Measurements from ENCODE around the gene SGTA.

The SGTA gene

DNA sequence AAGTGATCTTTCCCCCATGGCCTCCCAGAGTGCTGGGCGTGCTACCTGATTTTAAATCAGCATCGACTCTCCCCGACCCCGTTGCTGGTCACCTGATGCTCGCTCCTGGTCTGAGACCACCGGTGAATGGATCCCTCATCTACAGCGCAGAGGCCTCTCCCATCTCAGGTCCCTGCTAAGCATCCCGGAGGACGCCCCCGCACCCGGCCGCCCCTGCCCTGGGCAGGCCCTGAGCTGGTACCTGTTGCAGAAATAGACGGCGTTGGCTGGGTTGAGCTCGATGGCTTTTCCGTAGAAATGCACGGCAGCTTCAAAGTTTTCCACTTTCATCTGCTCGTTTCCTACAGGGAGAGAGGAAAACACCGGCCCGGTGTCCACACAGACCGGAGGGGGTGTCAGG lies 18.1 kb downstream of the SGTA start:
- TF ChIP-seq, protein P1, sequence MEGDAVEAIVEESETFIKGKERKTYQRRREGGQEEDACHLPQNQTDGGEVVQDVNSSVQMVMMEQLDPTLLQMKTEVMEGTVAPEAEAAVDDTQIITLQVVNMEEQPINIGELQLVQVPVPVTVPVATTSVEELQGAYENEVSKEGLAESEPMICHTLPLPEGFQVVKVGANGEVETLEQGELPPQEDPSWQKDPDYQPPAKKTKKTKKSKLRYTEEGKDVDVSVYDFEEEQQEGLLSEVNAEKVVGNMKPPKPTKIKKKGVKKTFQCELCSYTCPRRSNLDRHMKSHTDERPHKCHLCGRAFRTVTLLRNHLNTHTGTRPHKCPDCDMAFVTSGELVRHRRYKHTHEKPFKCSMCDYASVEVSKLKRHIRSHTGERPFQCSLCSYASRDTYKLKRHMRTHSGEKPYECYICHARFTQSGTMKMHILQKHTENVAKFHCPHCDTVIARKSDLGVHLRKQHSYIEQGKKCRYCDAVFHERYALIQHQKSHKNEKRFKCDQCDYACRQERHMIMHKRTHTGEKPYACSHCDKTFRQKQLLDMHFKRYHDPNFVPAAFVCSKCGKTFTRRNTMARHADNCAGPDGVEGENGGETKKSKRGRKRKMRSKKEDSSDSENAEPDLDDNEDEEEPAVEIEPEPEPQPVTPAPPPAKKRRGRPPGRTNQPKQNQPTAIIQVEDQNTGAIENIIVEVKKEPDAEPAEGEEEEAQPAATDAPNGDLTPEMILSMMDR (IDR thresholded peaks at IDR 0.05; ENCODE audit: borderline replicate concordance, control extremely low read depth, extremely low read depth, insufficient read depth, missing control alignments) = no peak
- in situ Hi-C loops (cut with MboI; ENCODE audit: low sequenced_read_pairs, unreplicated experiment) = no loop called here

DNA sequence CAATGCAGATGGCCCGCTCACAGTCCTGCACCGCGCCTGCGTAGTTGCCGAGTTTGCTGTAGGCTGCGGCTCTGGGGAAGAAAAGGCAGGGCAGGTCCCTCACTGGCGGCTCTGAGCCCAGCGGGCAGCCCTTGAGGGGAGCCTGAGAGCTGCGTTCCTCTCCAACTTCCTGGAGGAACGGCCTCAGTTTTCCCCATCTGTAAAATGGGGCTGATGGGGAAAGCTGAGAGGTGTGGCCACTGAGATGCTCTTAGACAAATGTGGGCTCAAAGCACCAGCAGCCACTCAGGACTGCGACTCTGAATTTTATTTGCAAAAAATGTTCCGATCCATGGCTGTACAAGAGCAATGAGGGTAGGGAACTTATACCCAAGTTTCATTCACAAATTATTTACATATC lies 19.4 kb downstream of the SGTA start:
- no peak for DNase-seq (ENCODE audit: low spot score)
- TF ChIP-seq, protein P1 (IDR thresholded peaks at IDR 0.05; ENCODE audit: borderline replicate concordance, control extremely low read depth, extremely low read depth, insufficient read depth, missing control alignments) = no peak
- in situ Hi-C loops (cut with MboI; ENCODE audit: low sequenced_read_pairs, unreplicated experiment) = no loop called here

More for the DNA sequence above, 18.1 kb downstream of the SGTA start:
- DNase-seq (ENCODE audit: low spot score) = no peak

DNA sequence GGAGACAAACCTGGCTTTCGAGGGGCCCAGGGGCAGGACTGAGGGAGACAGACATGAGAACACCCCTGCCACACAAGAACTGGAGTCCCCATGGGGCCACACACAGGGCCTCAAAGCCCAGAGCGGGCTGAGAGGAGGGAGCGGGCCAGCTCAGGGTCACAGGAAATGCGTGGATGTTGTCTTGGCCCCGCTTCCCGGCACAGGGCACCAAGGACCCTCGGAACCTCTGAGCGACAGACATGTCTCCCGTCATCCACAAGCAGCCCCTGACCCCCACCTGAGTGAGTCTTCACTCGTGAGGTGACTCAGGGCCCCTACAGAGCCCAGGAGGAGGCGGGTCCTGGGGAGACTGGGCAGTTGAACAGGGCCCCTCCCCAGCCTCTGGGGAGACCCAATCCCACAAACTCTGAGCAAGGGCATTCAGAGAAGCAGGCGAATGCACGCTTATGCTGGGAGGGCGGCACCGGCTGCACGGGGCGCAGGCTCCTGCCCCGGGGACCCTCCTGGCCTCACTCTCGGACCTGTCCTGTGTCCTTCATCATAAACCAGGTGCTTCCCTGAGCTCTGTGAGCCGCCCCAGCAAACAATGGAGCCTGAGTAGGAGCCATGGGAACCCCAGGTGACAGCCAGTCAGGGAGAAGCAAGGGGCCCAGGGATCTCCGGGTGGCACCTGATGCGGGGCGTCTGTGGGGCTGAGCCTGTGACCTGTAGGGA lies 20.1 kb downstream of the SGTA start:
- TF ChIP-seq, protein P1 (IDR thresholded peaks at IDR 0.05; ENCODE audit: borderline replicate concordance, control extremely low read depth, extremely low read depth, insufficient read depth, missing control alignments) = no peak
- no peak for DNase-seq (ENCODE audit: low spot score)
- in situ Hi-C loops (cut with MboI; ENCODE audit: low sequenced_read_pairs, unreplicated experiment) = no loop called here

DNA sequence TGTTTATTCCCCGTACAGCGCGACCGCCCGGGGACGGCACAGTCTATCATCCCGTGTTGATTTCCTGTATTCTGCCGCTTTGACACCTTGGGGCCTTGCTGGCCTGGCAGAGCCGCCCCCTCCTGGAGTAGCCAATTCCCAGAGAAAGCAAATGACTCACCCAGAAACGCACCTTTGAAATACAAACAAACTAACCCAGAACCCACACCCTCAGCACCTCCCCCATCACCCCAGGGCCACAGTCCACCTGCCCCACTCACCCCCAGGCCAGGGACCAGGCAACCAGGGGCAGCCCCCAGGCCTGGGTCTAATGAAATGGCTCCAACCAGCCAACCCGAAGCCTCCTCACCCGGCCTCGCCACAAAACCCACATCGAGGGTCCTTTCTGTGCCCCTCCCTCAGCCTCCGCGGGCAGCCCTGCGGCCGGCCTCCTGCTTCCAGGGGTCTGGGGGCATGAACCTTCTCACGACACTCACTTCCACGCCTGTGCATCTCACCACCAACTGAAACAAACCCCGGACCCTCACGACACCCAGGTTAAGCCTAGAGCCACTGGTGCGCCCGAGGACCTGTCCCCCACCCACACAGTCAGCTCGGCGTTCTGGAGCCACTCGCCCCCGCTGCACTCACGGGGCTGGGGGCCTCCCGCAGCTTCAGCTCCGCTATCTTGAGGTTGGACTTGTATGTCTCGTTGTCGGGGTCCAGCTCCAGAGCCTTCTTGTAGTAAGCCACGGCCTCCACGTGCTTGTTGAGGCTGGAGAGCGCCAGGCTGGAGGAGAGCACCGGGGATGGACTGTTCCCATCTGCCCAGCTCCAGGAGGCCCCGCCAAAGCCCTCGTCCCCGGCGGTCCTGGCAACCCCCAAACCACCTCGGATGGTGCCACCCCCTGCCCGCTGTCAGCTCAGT lies 20.9 kb downstream of the SGTA start:
- in situ Hi-C loops (cut with MboI; ENCODE audit: low sequenced_read_pairs, unreplicated experiment) = no loop called here
- TF ChIP-seq, protein P1 (IDR thresholded peaks at IDR 0.05; ENCODE audit: borderline replicate concordance, control extremely low read depth, extremely low read depth, insufficient read depth, missing control alignments) = no peak
- DNase-seq (ENCODE audit: low spot score) = no peak

DNA sequence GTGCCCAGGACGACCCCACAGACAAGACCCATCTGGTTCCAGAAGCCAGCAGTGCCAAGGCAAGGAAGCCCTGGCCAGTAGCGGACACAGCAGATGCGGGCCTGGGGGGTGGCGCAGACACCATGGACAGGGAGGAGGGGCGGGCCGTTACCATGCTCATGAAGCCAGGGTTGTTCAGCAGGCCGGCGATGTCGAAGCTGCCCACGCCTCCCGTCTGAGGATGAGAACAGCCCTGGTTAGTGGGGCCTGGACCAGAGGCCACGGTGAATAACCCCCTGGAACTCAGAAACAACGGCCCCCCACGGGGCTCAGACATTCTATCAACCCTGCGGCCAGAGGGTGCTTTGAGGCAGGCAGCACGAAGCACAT lies 21.8 kb downstream of the SGTA start:
- no peak for DNase-seq (ENCODE audit: low spot score)
- in situ Hi-C loops (cut with MboI; ENCODE audit: low sequenced_read_pairs, unreplicated experiment) = no loop called here
- TF ChIP-seq, protein P1 (IDR thresholded peaks at IDR 0.05; ENCODE audit: borderline replicate concordance, control extremely low read depth, extremely low read depth, insufficient read depth, missing control alignments) = no peak

DNA sequence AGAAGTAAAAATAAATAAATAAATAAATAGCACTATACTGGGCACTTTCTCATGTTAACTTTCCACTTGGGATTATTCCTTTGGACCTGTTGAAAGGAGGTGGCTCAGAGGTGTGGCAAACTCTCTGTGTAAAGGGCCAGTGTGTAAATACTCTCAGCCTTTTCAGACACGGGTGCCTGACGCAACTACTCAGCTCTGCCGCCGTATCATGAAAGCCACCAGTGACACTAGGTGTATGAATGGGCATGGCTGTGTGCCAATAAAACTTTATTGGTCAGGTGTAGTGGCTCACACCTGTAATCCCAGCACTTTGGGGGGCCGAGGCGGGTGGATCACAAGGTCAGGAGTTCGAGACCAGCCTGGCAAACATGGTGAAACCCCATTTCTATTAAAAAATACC lies 23.1 kb downstream of the SGTA start:
- DNase-seq (ENCODE audit: low spot score) = no peak
- in situ Hi-C loops (cut with MboI; ENCODE audit: low sequenced_read_pairs, unreplicated experiment) = no loop called here
- TF ChIP-seq, protein P1 (IDR thresholded peaks at IDR 0.05; ENCODE audit: borderline replicate concordance, control extremely low read depth, extremely low read depth, insufficient read depth, missing control alignments) = no peak

Data from GM13976 (cell line).